ENCODE results near the gene DHX34.

The DHX34 gene

DNA sequence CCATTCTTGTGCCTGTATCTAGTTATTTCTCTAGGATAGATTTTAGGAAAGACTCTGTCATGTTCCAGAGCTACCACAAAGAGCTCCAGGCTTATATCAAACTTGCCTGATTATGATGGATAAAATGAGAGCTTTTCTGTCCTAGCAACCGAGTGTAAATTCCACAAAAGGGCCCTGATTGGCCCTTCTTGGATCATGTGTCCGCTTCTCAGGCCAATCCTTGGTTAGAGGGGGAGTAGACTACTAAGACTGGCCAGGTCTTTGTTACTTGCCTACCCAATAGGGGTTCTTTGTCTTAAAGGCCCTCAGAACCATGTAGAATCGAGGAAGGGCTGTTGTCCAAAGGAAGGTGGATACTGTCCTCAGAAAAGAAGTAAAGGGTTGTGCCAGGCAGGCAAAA, 2.4 kb downstream of the DHX34 start:
- no peak for TF ChIP-seq CTCF (IDR thresholded peaks at IDR 0.05; ENCODE audit: borderline replicate concordance, control extremely low read depth, extremely low read depth, insufficient read depth, missing control alignments)
- in situ Hi-C loops (cut with MboI; ENCODE audit: low sequenced_read_pairs, unreplicated experiment), result no loop called here
- no peak for DNase-seq (ENCODE audit: low spot score)

DNA sequence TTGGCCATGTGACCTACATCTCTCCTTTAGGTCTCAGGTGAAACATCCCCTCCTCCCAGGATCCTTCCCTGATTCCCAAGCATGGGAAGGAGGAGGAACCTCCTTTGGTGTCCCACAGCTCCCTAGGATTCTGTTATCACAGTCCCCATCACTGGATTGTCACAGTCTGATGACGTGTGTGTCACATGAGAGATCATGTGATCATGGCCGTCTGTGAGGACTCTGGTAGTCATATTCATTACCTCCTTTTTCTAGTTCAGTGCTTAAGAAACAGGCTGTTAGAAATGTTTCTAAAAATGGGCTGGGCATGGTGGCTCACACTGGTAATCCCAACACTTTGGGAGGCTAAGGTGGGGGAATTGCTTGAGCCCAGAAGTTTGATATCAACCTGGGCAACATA, 3.0 kb downstream of the DHX34 start:
- no peak for TF ChIP-seq CTCF (IDR thresholded peaks at IDR 0.05; ENCODE audit: borderline replicate concordance, control extremely low read depth, extremely low read depth, insufficient read depth, missing control alignments)
- in situ Hi-C loops (cut with MboI; ENCODE audit: low sequenced_read_pairs, unreplicated experiment), result no loop called here
- no peak for DNase-seq (ENCODE audit: low spot score)

DNA sequence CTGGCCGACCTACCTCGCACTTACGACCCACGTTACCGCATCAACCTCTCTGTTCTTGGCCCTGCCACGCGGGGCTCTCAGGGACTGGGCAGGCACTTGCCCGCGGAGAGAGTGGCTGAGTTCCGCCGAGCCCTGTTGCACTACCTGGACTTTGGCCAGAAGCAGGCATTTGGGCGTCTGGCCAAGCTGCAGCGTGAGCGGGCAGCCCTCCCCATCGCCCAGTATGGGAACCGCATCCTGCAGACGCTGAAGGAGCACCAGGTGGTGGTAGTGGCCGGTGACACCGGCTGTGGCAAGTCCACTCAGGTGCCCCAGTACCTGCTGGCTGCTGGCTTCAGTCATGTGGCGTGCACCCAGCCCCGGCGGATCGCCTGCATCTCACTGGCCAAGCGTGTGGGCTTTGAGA, 4.2 kb downstream of the DHX34 start:
- TF ChIP-seq CTCF (IDR thresholded peaks at IDR 0.05; ENCODE audit: borderline replicate concordance, control extremely low read depth, extremely low read depth, insufficient read depth, missing control alignments), result no peak
- in situ Hi-C loops (cut with MboI; ENCODE audit: low sequenced_read_pairs, unreplicated experiment), result no loop called here
- DNase-seq (ENCODE audit: low spot score), result no peak

DNA sequence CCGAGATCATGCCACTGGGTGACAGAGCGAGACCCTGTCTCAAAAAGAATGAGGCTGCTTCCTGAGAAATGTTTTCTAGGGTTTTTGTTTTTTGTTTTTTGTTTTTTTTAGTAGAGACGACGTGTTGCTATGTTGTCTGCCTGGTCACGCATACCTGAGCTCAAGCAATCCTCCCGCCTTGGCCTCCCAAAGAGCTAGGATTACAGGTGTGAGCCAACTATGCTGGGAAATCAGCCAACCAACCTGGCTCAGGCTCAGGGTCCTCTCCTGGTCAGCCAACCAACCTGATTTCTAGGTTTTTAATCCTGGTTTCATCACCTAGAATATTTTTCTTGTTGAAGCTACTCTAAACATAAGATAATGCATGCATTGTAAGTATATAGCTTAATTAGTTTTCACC, 7.8 kb downstream of the DHX34 start:
- in situ Hi-C loops (cut with MboI; ENCODE audit: low sequenced_read_pairs, unreplicated experiment), result no loop called here
- no peak for TF ChIP-seq CTCF (IDR thresholded peaks at IDR 0.05; ENCODE audit: borderline replicate concordance, control extremely low read depth, extremely low read depth, insufficient read depth, missing control alignments)
- no peak for DNase-seq (ENCODE audit: low spot score)

DNA sequence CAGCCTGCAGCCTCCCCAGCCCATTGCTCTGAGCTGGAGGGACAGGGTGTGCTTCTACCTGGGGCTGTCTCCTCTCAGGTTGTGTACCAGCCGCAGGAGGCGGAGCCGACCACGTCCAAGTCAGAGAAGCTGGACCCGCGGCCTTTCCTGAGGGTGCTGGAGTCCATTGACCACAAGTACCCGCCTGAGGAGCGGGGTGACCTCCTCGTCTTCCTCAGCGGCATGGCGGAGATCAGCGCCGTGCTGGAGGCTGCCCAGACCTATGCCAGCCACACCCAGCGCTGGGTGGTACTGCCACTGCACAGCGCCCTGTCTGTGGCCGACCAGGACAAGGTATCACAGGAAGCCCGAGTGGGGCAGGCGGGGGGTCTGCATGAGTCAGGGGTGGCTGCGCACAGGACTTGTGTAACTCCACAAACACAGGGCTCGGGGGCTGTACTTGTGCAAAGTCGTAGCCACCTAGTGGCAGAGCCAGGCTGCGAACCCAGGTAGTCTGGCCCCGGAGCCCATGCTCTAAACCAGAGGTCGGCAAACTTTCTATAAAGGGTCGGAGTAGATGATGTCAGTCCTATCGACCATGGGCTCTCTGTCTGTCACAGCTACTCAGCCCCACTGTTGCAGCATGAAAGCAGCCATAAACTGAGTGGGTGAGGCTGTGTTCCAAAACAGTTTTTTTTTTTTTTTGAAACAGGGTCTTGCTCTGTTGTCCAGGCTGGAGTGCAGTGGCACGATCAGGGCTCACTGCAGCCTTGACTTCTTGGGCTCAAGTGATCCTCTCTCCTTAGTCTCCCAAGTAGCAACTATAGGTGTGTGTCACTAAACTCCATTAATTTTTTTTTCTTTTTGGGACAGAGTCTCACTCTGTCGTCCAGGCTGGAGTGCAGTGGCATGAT, 8.9 kb downstream of the DHX34 start:
- DNase-seq (ENCODE audit: low spot score), result no peak
- no peak for TF ChIP-seq CTCF (IDR thresholded peaks at IDR 0.05; ENCODE audit: borderline replicate concordance, control extremely low read depth, extremely low read depth, insufficient read depth, missing control alignments)
- in situ Hi-C loops (cut with MboI; ENCODE audit: low sequenced_read_pairs, unreplicated experiment), result no loop called here

DNA sequence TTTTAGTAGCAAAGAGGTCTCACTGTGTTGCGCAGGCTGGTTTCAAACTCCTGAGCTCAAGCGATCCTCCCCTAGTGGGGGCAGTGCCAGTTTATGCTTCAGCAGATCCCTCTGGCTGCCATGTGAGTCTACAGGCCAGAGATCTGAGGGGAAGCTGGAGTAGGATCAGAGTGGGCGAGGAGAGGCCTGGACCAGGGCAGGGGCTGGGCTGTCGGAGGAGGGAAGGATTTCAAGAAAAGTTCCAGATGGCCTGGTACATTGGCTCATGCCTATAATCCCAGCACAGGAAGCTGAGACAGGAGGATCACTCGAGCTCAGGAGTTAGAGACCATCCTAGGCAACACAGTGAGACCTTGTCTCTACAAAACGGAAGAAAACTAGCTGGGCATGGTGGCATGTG, 9.8 kb downstream of the DHX34 start:
- no peak for DNase-seq (ENCODE audit: low spot score)
- TF ChIP-seq CTCF (IDR thresholded peaks at IDR 0.05; ENCODE audit: borderline replicate concordance, control extremely low read depth, extremely low read depth, insufficient read depth, missing control alignments), result no peak
- in situ Hi-C loops (cut with MboI; ENCODE audit: low sequenced_read_pairs, unreplicated experiment), result no loop called here
